Activated CD8-positive, alpha-beta memory T cell treated with anti-CD3 and anti-CD28 coated beads for 24 hours (primary cell): Measurements from ENCODE around the gene TPO.

Experiments used
- DNase-seq: peaks from one replicate; pipeline ENCODE4 v3.0.0-alpha.2; 2020

Gene TPO

DNA sequence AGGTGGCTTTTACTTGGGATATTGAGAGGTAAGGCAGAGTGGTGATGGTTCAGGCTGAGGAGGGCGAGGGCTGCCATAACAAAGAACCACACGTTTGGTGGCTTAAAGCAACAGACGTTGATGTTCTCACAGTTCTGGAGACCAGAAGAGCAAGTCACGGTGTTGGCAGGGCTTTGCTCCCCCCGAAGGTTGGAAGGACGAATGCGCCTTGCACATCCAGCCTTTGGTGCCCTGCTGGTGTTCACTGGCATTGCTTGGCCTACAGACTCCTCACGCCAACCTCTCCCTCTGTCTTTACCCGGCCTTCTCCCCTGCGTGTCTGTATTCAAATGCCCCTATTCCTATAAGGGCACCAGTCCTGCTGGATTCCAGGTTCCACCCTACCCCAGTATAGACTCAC is 125.4 kb downstream of the TPO start:
- no peak for DNase-seq

DNA sequence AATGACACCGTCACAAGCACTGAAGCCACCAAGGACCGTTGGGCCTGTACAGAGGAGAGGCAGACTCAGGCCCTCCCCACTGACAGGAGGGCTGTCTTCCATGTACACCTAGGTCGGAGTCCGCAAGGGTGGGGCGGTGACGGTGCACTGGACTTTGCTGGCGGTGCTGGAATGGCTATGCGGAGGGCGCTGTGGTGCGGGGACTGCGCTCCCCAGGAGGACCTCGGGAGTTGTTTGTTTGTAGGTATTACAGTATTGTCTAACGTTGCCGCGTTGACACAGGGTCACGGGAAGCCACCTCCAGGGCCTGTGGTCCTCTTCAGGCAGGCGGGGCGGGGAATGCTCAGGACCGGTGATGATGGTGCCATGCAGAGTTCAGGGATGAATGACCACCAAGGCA is 126.2 kb downstream of the TPO start:
- DNase-seq = no peak

DNA sequence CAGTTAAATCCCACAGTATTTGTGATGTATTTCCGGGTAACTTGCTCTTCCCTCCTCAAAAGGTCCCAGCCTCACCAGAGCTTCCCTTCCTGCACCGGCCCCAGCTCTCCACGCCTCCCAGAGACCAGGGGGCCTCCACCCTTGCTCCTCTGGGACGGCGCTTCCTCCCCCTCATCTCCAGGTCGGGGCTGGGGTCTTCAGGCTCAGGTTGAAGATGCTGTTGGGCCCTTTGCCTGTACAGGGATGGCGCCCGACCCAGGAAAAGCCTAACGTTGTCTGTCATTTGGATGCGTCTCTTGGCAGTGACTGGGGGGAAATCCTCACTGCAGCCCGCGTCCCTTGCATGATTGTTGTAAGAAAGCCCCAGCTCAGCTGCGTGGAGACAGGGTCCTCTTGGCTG is 126.7 kb downstream of the TPO start:
- DNase-seq = no peak

GRCh38 chr2:1540481-1540880 is 127.2 kb downstream of the TPO start:
- DNase-seq = no peak

GRCh38 chr2:1541040-1541439 is 127.8 kb downstream of the TPO start:
- DNase-seq = no peak

- DNase-seq = no peak
These were observed 128.7 kb downstream of the TPO start for GRCh38 chr2:1541819-1542475.

GRCh38 chr2:1542971-1543370 is 129.7 kb downstream of the TPO start:
- no peak for DNase-seq

- no peak for DNase-seq
These were observed 130.7 kb downstream of the TPO start for GRCh38 chr2:1543776-1544477.

GRCh38 chr2:1544478-1545069 is 131.3 kb downstream of the TPO start:
- DNase-seq = no peak

GRCh38 chr2:1546023-1546591 is 132.8 kb downstream of the TPO start:
- peak; percentile 67 for DNase-seq

GRCh38 chr2:1546901-1547300 is 133.6 kb downstream of the TPO start:
- no peak for DNase-seq

GRCh38 chr2:1548910-1549673 is 135.8 kb downstream of the TPO start:
- no peak for DNase-seq

- DNase-seq = no peak
These were observed 136.8 kb downstream of the TPO start for GRCh38 chr2:1550076-1550475.

GRCh38 chr2:1550658-1551316 is 137.5 kb downstream of the TPO start:
- peak; percentile 87 for DNase-seq

- DNase-seq = no peak
These were observed 138.6 kb downstream of the TPO start for GRCh38 chr2:1551905-1552304.

DNA sequence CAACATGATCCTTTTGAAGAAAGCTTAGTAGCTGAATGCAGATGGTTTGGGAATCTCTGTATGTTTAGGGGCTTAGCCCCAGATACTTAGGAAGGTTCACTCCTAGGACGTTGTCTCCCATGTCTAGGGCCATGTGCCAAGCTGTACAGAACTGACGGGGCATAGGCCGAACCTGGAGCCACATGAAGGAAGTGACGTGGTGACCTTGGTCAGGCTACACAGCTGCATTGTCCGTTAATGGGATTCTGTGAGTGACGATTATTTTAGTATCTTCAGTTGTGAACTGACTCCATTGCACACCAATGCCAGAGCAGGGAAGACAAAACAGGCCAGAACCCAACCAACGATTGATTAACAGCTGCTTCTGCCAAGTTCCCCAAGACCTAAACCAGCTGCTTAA is 139.3 kb downstream of the TPO start:
- no peak for DNase-seq

DNA sequence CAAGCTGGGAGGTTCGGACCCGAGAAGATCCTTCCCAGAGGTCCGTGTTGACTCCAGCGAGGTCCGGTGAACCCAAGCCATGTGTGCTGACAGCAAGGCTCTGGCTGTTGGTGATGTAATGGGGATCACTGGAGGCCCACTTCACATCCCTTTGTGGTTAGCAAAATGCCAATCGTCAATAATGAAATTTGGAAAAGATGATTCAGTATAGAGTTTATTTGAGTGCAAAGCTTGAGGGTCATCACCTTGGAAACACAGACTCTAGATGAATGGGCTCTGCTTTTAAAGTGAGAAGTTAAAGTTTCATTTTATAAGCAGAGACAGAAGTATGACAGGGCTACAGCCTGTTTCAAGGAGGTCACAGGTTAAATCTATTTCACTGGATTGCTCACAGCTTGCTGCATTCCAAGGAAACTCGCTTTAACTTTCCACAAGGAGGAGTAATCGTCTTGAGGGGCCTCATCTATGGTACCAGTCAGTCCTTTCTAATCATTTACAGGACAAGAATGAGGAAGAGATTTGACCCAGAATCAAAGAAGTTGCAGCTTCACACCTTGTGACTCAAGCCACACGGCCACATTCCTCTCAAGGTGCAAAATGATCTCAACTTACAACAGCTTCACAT is 140.5 kb downstream of the TPO start:
- DNase-seq = no peak

GRCh38 chr2:1556286-1556685 is 143.0 kb downstream of the TPO start:
- DNase-seq = no peak

DNA sequence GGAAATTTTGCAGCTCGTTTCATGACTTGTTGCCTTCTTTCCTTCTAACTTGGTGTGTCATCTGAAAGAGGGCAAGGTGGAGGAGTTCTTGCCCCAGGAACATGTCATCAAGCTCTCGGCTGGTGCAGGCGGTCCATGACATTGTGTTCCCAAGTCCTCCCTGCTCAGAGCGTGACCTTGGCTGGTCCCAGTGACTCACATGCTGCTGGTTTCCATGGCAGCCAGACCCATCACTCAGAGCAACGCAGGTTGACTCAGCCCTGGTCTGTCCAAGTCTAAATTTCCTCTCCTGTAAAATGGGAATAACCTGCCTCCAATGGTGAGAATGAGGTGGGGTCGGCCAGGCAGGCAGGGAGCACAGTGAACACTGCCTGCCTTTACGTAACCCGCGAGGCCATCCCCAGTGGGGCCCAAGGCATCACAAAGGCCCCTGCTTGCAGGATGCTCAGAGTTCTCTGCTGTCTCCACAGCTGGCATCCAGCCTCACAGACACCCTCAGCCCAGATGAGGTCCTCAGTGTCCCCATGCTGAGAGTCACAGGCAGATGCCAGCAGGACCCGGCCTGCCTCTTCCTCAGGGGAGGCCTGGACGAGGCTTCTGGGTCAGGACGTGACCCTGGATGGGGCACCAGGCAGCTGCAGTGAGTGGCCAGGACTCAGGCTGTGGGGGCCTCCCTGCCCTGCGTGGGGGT is 143.7 kb downstream of the TPO start:
- DNase-seq = no peak

GRCh38 chr2:1557467-1557820 is 144.2 kb downstream of the TPO start:
- DNase-seq = no peak

GRCh38 chr2:1559589-1560175 is 146.4 kb downstream of the TPO start:
- no peak for DNase-seq
